H1 (cell line): ENCODE measurements around the gene GALNT1. TPM values are rescaled to one million over a fixed set of nuclear protein-coding genes. Genes with fewer than 3 reads are reported as not detected.

ENCODE experiments used
- CTCF ChIA-PET: fragments of 300-600 bp; sonication (Branson Sonifier 250); formaldehyde crosslinking; loops from one replicate; lab custom pipeline; 2021; ENCODE audit not compliant: partially characterized antibody; lab: Charles Lee
- POLR2A ChIA-PET: fragments of 300-600 bp; sonication (Branson Sonifier 250); formaldehyde crosslinking; loops from one replicate; lab custom pipeline; 2021; ENCODE audit warnings: inconsistent platforms; ENCODE audit not compliant: partially characterized antibody; lab: Charles Lee
- DNase-seq, 2 experiments: peaks; one replicate each; pipeline versions ENCODE4 v3.0.0 to v3.0.0-alpha.2; 2010 to 2022; ENCODE audit warnings: low spot score in 2 of 2, low read depth in 1 of 2, mixed read lengths in 1 of 2
- FAIRE-seq: peaks from 2 replicates; lab custom pipeline; 2011; peaks lifted over from hg19 to GRCh38; lab: Jason Lieb, UNC
- H2AFZ ChIP-seq: 2 replicates; pipeline ENCODE4 v1.8.1; 2012; ENCODE audit warnings: low read length, inconsistent platforms
- H2AK5ac ChIP-seq: 2 replicates; pipeline ENCODE4 v1.6.1; 2013; ENCODE audit warnings: low read depth, low read length
- H2BK120ac ChIP-seq: replicated peaks from 2 replicates; pipeline ENCODE3; 2013; ENCODE audit warnings: low read depth, low read length, inconsistent platforms
- H2BK12ac ChIP-seq: 2 replicates; pipeline ENCODE4 v1.6.1; 2013; ENCODE audit warnings: low read depth, low read length
- H2BK15ac ChIP-seq: 2 replicates; pipeline ENCODE4 v1.6.1; 2013; ENCODE audit warnings: low read length
- H2BK20ac ChIP-seq: 2 replicates; pipeline ENCODE4 v1.6.1; 2013; ENCODE audit warnings: low read length
- H2BK5ac ChIP-seq: 2 replicates; pipeline ENCODE4 v1.6.1; 2013; ENCODE audit warnings: low read depth, low read length
- H3K14ac ChIP-seq: 2 replicates; pipeline ENCODE4 v1.6.1; 2013; ENCODE audit warnings: inconsistent platforms; ENCODE audit not compliant: insufficient read length
- H3K18ac ChIP-seq: 2 replicates; pipeline ENCODE4 v1.6.1; 2013; ENCODE audit warnings: low read length; ENCODE audit errors: extremely low read depth
- H3K23ac ChIP-seq: 2 replicates; pipeline ENCODE4 v1.6.1; 2013; ENCODE audit warnings: inconsistent platforms; ENCODE audit not compliant: insufficient read length
- H3K23me2 ChIP-seq: 2 replicates; pipeline ENCODE4 v1.6.1; 2013; ENCODE audit warnings: low read depth, low read length
- H3K27ac ChIP-seq: 2 replicates; pipeline ENCODE4 v1.6.1; 2011; ENCODE audit warnings: low read depth, low read length, inconsistent platforms
- H3K27me3 ChIP-seq, 4 experiments: replicated peaks in 1 of 4; 1 replicate in 1 of 4; 2 replicates in 3 of 4; pipeline versions ENCODE4 v1.6.1 to v1.8.1; 2011 to 2013; ENCODE audit warnings: low read length in 3 of 4, mild to moderate bottlenecking in 3 of 4, inconsistent platforms in 2 of 4, mixed read lengths in 2 of 4, moderate library complexity in 1 of 4; ENCODE audit not compliant: control insufficient read depth in 3 of 4, insufficient read depth in 3 of 4; ENCODE audit errors: extremely low read depth in 1 of 4
- H3K36me3 ChIP-seq, 4 experiments: 2 replicates each; pipeline versions ENCODE4 v1.6.1 to v1.8.1; 2011 to 2013; ENCODE audit warnings: mild to moderate bottlenecking in 4 of 4, low read length in 3 of 4, moderate library complexity in 2 of 4, control low read depth in 1 of 4, inconsistent platforms in 1 of 4; ENCODE audit not compliant: insufficient read depth in 4 of 4, control insufficient read depth in 2 of 4
- H3K4ac ChIP-seq: replicated peaks from 2 replicates; pipeline ENCODE3; 2013; ENCODE audit warnings: low read length, low read depth, mixed read lengths, inconsistent platforms; ENCODE audit not compliant: insufficient read length
- H3K4me1 ChIP-seq, 4 experiments: replicated peaks in 1 of 4; 1 replicate in 1 of 4; 2 replicates in 3 of 4; pipeline versions ENCODE4 v1.6.1 to v1.8.1; 2011 to 2013; ENCODE audit warnings: low read length in 3 of 4, inconsistent platforms in 2 of 4, mixed read lengths in 1 of 4; ENCODE audit not compliant: insufficient read depth in 4 of 4, control insufficient read depth in 3 of 4
- H3K4me2 ChIP-seq, 2 experiments: 2 replicates each; pipeline versions ENCODE4 v1.6.1 to v1.8.1; 2011 to 2013; ENCODE audit warnings: low read depth in 2 of 2, low read length in 2 of 2, control low read depth in 1 of 2, inconsistent platforms in 1 of 2, mild to moderate bottlenecking in 1 of 2; ENCODE audit not compliant: insufficient read depth in 1 of 2
- H3K4me3 ChIP-seq, 4 experiments: fragments of 200-600, 300-600 bp in 1 of 4; sonication (generic), shearing (Covaris generic), sonication (Bioruptor Twin) in 1 of 4; 2 replicates each; pipeline versions ENCODE4 v1.5.1 to v1.8.1; 2011 to 2016; ENCODE audit warnings: low read length in 4 of 4, low read depth in 3 of 4, control low read depth in 2 of 4, inconsistent platforms in 2 of 4, mild to moderate bottlenecking in 2 of 4, mixed read lengths in 1 of 4, moderate library complexity in 1 of 4; ENCODE audit not compliant: insufficient read depth in 2 of 4; ENCODE audit errors: extremely low read depth in 1 of 4
- H3K56ac ChIP-seq: replicated peaks from 2 replicates; pipeline ENCODE3; 2013; ENCODE audit warnings: low read depth, mild to moderate bottlenecking, mixed read lengths, low read length, inconsistent platforms; ENCODE audit not compliant: insufficient read length
- H3K79me1 ChIP-seq: 2 replicates; pipeline ENCODE4 v1.6.1; 2013; ENCODE audit warnings: low read depth, low read length, control low read depth
- H3K79me2 ChIP-seq, 2 experiments: 2 replicates each; pipeline versions ENCODE4 v1.6.1 to v1.8.1; 2012 to 2013; ENCODE audit warnings: low read length in 2 of 2, mild to moderate bottlenecking in 2 of 2, inconsistent platforms in 1 of 2; ENCODE audit not compliant: insufficient read depth in 2 of 2, control insufficient read depth in 1 of 2
- H3K9ac ChIP-seq, 4 experiments: replicated peaks in 1 of 4; 1 replicate in 1 of 4; 2 replicates in 3 of 4; pipeline versions ENCODE4 v1.6.1 to v1.8.1; 2011 to 2013; ENCODE audit warnings: low read depth in 3 of 4, low read length in 3 of 4, control low read depth in 2 of 4, mild to moderate bottlenecking in 2 of 4, moderate library complexity in 2 of 4, inconsistent platforms in 1 of 4; ENCODE audit errors: extremely low read depth in 1 of 4
- H3K9me3 ChIP-seq, 2 experiments: 2 replicates each; pipeline versions ENCODE4 v1.6.1 to v1.8.1; 2012 to 2013; ENCODE audit warnings: mild to moderate bottlenecking in 2 of 2, moderate library complexity in 2 of 2, control low read depth in 1 of 2, inconsistent platforms in 1 of 2, low read depth in 1 of 2, low read length in 1 of 2, mixed read lengths in 1 of 2; ENCODE audit not compliant: insufficient read depth in 2 of 2
- H4K20me1 ChIP-seq, 2 experiments: replicated peaks in 1 of 2; 2 replicates each; pipeline versions ENCODE3 to v1.8.1; 2011 to 2013; ENCODE audit warnings: inconsistent platforms in 2 of 2, low read length in 2 of 2, mild to moderate bottlenecking in 1 of 2; ENCODE audit not compliant: insufficient read depth in 2 of 2, control insufficient read depth in 1 of 2
- H4K5ac ChIP-seq: 2 replicates; pipeline ENCODE4 v1.6.1; 2013; ENCODE audit warnings: low read length, low read depth, mixed read lengths, inconsistent platforms; ENCODE audit not compliant: insufficient read length
- H4K8ac ChIP-seq: 2 replicates; pipeline ENCODE4 v1.8.0; 2013; ENCODE audit warnings: mild to moderate bottlenecking, moderate library complexity, low read length, inconsistent platforms; ENCODE audit not compliant: insufficient read depth; ENCODE audit errors: extremely low read depth
- H4K91ac ChIP-seq: replicated peaks from 2 replicates; pipeline ENCODE3; 2013; ENCODE audit warnings: low read length, mixed read lengths, inconsistent platforms; ENCODE audit not compliant: insufficient read length
- EZH2 ChIP-seq: fragments of 200-600 bp; sonication (generic); IDR thresholded peaks from 2 replicates; pipeline ENCODE4 v1.7.1; 2012; ENCODE audit warnings: low read depth, mild to moderate bottlenecking, moderate library complexity, low read length, inconsistent platforms; ENCODE audit not compliant: severe bottlenecking
- JUN ChIP-seq: IDR thresholded peaks from 2 replicates; pipeline ENCODE4 v1.6.1; 2011; ENCODE audit warnings: low read depth, mild to moderate bottlenecking, improper control_type of control experiment, low read length
- PHF8 ChIP-seq: fragments of 200-600 bp; sonication (generic); conservative IDR thresholded peaks from 2 replicates; pipeline ENCODE4 v1.7.1; 2012; ENCODE audit warnings: low read depth, mild to moderate bottlenecking, inconsistent platforms, low read length, moderate library complexity
- SP4 ChIP-seq: IDR thresholded peaks from 2 replicates; pipeline ENCODE4 v1.6.1; 2012; ENCODE audit warnings: low read length, inconsistent platforms
- WGBS, 2 experiments: shearing (Covaris generic) in 1 of 2; methylation state at CpG; one replicate each; pipeline versions ENCODE4 v1.1.6 to v1.1.7; 2013 to 2015; ENCODE audit warnings: low lambda C conversion rate in 2 of 2, mixed read lengths in 2 of 2, inconsistent platforms in 1 of 2, low coverage in 1 of 2, missing lambda C conversion rate in 1 of 2; ENCODE audit not compliant: insufficient replicate concordance in 2 of 2, insufficient coverage in 1 of 2, insufficient read length in 1 of 2; ENCODE audit errors: extremely low coverage in 1 of 2, missing lambda C conversion rate in 1 of 2; 5-methylcytosine and 5-hydroxymethylcytosine counted together
- polyA plus RNA-seq, 7 experiments: library from polyadenylated mRNA; depleted of rRNA in 3 of 7; stranded (reverse) in 5 of 7; unstranded in 2 of 7; fragments of >200 nt in 5 of 7; fragments of 200-250 nt in 2 of 7; gene quantifications; 1 replicate in 5 of 7; 2 replicates in 1 of 7; 4 replicates in 1 of 7; pipeline versions ENCODE4 v1.2.1 to v1.2.3, GENCODE V29; 2011 to 2013; ENCODE audit warnings: missing spikeins in 2 of 7, mixed read lengths in 2 of 7
- total RNA-seq: library from RNA; stranded (reverse); fragmentation: NEBNext Ultra II Directional; extraction: Animal tissue kit (Norgen Biotek cat#: 25700); gene quantifications from 2 replicates; pipeline ENCODE4 v1.2.1, GENCODE V29; 2021
- TF ChIP-seq, protein P1 (sequence below): IDR thresholded peaks from 2 replicates; pipeline ENCODE4 v1.6.1; 2012; ENCODE audit warnings: low read length, inconsistent platforms
- TF ChIP-seq, protein P2 (sequence below): IDR thresholded peaks from 2 replicates; pipeline ENCODE4 v1.6.1; 2011; ENCODE audit warnings: low read length, improper control_type of control experiment

The GALNT1 gene
- total and polyA plus RNA-seq, 2 of the 8 experiments (the other 6 are each of a cell fraction or from before 2014, with no cell fraction given), result 22.4 to 101 TPM

DNA sequence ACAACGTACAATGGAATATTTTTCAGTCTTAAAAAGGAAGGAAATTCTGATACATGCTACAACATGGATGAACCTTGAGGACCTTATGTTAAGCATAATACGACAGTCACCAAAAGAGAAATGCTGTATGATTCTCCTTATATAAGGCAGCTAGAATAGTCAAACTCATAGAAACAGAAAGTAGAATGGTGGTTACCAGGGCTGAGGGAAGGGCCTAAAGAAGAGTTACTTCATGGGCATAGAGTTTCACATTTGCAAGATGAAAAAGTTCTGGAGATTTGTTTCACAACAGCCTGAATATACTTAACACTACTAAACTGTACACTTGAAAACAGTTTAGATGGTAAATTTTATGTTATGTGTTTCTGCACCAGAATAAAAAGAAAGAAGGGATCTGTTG, 113.3 kb downstream of the GALNT1 start:
- Histone ChIP-seq H4K91ac (no peak overlapping the region), H2AK5ac (no peak overlapping the region), H3K23ac (no peak overlapping the region), H3K4me2 (no peak overlapping the region), H3K9ac (no peak overlapping the region), H3K4me1 (no peaks in the 10 kb centered on the region), H2BK15ac (no peak overlapping the region), H2AFZ (no peak overlapping the region), H2BK120ac (no peak overlapping the region), H4K8ac (no peak overlapping the region), H2BK20ac (no peak overlapping the region), H3K9me3 (no peaks in the 10 kb centered on the region), H3K27ac (no peak overlapping the region), H3K79me1 (no peaks in the 10 kb centered on the region), H3K56ac (no peak overlapping the region), H4K5ac (no peak overlapping the region), H3K18ac (no peak overlapping the region), H3K4me3 (no peak overlapping the region), H3K4ac (no peak overlapping the region), H3K27me3 (no peaks in the 10 kb centered on the region), H3K23me2 (no peaks in the 10 kb centered on the region), H3K14ac (no peak overlapping the region), H2BK12ac (no peak overlapping the region), H4K20me1 (no peaks in the 10 kb centered on the region), H3K79me2 (no peaks in the 10 kb centered on the region), H3K36me3 (peaks cover 0 to 6% (median 1%) of the 10 kb centered on the region in 4 experiments; a peak in 2 of 8 replicates), H2BK5ac (no peak overlapping the region)
- TF ChIP-seq SP4 (no peak), PHF8 (no peak), EZH2 (no peak), JUN (no peak)
- TF ChIP-seq, protein P1, sequence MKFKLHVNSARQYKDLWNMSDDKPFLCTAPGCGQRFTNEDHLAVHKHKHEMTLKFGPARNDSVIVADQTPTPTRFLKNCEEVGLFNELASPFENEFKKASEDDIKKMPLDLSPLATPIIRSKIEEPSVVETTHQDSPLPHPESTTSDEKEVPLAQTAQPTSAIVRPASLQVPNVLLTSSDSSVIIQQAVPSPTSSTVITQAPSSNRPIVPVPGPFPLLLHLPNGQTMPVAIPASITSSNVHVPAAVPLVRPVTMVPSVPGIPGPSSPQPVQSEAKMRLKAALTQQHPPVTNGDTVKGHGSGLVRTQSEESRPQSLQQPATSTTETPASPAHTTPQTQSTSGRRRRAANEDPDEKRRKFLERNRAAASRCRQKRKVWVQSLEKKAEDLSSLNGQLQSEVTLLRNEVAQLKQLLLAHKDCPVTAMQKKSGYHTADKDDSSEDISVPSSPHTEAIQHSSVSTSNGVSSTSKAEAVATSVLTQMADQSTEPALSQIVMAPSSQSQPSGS, result no peak
- TF ChIP-seq, protein P2, sequence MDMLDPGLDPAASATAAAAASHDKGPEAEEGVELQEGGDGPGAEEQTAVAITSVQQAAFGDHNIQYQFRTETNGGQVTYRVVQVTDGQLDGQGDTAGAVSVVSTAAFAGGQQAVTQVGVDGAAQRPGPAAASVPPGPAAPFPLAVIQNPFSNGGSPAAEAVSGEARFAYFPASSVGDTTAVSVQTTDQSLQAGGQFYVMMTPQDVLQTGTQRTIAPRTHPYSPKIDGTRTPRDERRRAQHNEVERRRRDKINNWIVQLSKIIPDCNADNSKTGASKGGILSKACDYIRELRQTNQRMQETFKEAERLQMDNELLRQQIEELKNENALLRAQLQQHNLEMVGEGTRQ, result no peak
- 90% methylated on average over 2 of the region's 2 CpGs; no CpG with 5 or more reads in 1 of the 2 experiments for WGBS, 2 experiments
- FAIRE-seq (no peak), DNase-seq (no peak)
- POLR2A ChIA-PET, result no interaction called here
- CTCF ChIA-PET, result interaction anchor here (1.2 kb wide), 1 partner anchor 23 kb away, joined by 4 read pairs; no protein-coding TSS in a partner anchor
